Mesendoderm (in vitro differentiated cells): Measurements from ENCODE around the gene CDKN2B. TPM values are rescaled to one million over a fixed set of nuclear protein-coding genes. Genes with fewer than 3 reads are reported as not detected.
"Not testable (repeated sequence)": the region's sequence is repeated elsewhere in the genome, so short reads cannot be mapped to it uniquely, and the experiment has no call there.

Experiments
- DNase-seq: peaks from one replicate; pipeline ENCODE4 v3.0.0; 2013
- H2AK5ac ChIP-seq: 2 replicates; pipeline ENCODE4 v1.6.1; 2013; ENCODE audit warnings: low read length, inconsistent platforms
- H2BK120ac ChIP-seq: 2 replicates; pipeline ENCODE4 v1.6.1; 2013; ENCODE audit warnings: low read depth, mild to moderate bottlenecking, low read length, moderate library complexity, mixed read lengths
- H2BK15ac ChIP-seq: replicated peaks from 2 replicates; pipeline ENCODE4 v1.6.1; 2013; ENCODE audit warnings: low read depth, mild to moderate bottlenecking, moderate library complexity
- H2BK5ac ChIP-seq: 2 replicates; pipeline ENCODE4 v1.6.1; 2013; ENCODE audit warnings: low read length, inconsistent platforms
- H3K18ac ChIP-seq: 2 replicates; pipeline ENCODE4 v1.6.1; 2013; ENCODE audit warnings: mild to moderate bottlenecking, low read length, mixed read lengths
- H3K23ac ChIP-seq: one replicate; pipeline ENCODE4 v1.6.1; 2013; ENCODE audit warnings: low read length
- H3K27ac ChIP-seq: 2 replicates; pipeline ENCODE4 v1.5.1; 2013; ENCODE audit warnings: low read depth, mild to moderate bottlenecking, inconsistent platforms, low read length, moderate library complexity
- H3K27me3 ChIP-seq: 2 replicates; pipeline ENCODE4 v1.6.1; 2013; ENCODE audit warnings: low read length, control low read depth, mild to moderate bottlenecking, inconsistent platforms; ENCODE audit not compliant: insufficient read depth, poor library complexity
- H3K36me3 ChIP-seq: 2 replicates; pipeline ENCODE4 v1.6.1; 2013; ENCODE audit warnings: low read length, inconsistent platforms; ENCODE audit not compliant: control insufficient read depth, insufficient read depth
- H3K4ac ChIP-seq: one replicate; pipeline ENCODE4 v1.6.1; 2013; ENCODE audit warnings: low read depth, mild to moderate bottlenecking, low read length, moderate library complexity
- H3K4me1 ChIP-seq: 2 replicates; pipeline ENCODE4 v1.6.1; 2013; ENCODE audit warnings: low read depth, low read length, inconsistent platforms; ENCODE audit not compliant: control insufficient read depth
- H3K4me2 ChIP-seq: 2 replicates; pipeline ENCODE4 v1.6.1; 2013; ENCODE audit warnings: low read length
- H3K4me3 ChIP-seq: 2 replicates; pipeline ENCODE4 v1.5.1; 2013; ENCODE audit warnings: mild to moderate bottlenecking, low read length
- H3K56ac ChIP-seq: one replicate; pipeline ENCODE4 v1.6.1; 2013; ENCODE audit warnings: low read length
- H3K79me1 ChIP-seq: 2 replicates; pipeline ENCODE4 v1.6.1; 2013; ENCODE audit warnings: low read length, inconsistent platforms
- H3K79me2 ChIP-seq: 2 replicates; pipeline ENCODE4 v1.6.1; 2013; ENCODE audit warnings: mild to moderate bottlenecking, low read length; ENCODE audit not compliant: control insufficient read depth, insufficient read depth
- H3K9ac ChIP-seq: 2 replicates; pipeline ENCODE4 v1.6.1; 2013; ENCODE audit warnings: low read length, inconsistent platforms
- H4K5ac ChIP-seq: one replicate; pipeline ENCODE4 v1.6.1; 2013; ENCODE audit warnings: low read length
- H4K8ac ChIP-seq: one replicate; pipeline ENCODE4 v1.6.1; 2013; ENCODE audit warnings: low read depth, mild to moderate bottlenecking, control low read depth, low read length, moderate library complexity
- WGBS: extraction: QIAGEN DNeasy Blood & Tissue Kit; methylation state at CpG from one replicate; pipeline ENCODE4 v1.1.7; 2013; ENCODE audit warnings: low lambda C conversion rate, missing lambda C conversion rate; ENCODE audit not compliant: insufficient coverage; ENCODE audit errors: extremely low coverage; 5-methylcytosine and 5-hydroxymethylcytosine counted together
- polyA plus RNA-seq, 2 experiments: library from polyadenylated mRNA; stranded (reverse); fragments of 200-250 nt; gene quantifications; one replicate each; pipeline ENCODE4 v1.2.3, GENCODE V29; 2013

The CDKN2B gene, protein sequence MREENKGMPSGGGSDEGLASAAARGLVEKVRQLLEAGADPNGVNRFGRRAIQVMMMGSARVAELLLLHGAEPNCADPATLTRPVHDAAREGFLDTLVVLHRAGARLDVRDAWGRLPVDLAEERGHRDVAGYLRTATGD
- 1.0 TPM for polyA plus RNA-seq (2013, experiment 1 of 2)
- polyA plus RNA-seq (2013, experiment 2 of 2): 1.3 TPM

DNA sequence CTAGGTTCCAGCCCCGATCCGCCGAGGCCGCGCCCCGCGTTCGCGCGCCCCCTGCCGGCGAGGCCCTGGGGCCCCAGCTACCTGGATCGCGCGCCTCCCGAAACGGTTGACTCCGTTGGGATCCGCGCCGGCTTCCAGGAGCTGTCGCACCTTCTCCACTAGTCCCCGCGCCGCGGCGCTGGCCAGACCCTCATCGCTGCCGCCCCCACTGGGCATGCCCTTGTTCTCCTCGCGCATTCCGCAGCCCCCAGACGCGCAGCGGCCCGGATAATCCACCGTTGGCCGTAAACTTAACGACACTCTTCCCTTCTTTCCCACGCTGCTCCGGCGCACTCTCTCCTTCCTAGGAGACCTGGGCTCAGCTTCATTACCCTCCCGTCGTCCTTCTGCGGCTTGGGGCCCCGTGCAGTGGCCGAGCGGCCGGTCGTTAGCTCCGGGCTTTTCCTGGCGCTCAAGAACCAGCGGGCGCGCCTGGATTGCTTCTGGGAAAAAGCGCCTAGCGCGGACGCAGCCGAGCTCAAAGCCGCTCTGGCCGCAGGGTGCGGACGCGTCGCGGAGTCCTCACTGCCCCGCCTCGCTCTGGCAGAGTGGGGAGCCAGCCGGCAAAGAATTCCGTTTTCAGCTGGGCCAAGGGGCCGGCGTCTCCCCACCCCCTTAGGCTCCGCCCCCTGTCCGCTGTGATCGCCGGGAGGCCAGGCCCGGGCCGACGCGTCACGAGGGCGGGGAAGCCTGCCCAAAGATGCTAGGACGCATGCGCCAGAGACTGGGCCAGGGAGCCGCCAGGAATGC lies at the start of gene CDKN2B:
CDKN2B (minus strand) TSS at position 589 of the 789 bp plus-strand sequence; CDS start at position 237, 352 bp downstream.
- H3K79me1 ChIP-seq: no peaks in the 10 kb centered on the region
- peaks cover 10% of the 10 kb centered on the region for H3K27me3 ChIP-seq
- no peaks in the 10 kb centered on the region for H3K36me3 ChIP-seq
- no peak within 1 kb of the TSS for H3K23ac ChIP-seq
- H4K8ac ChIP-seq: no peak within 1 kb of the TSS
- peak within 1 kb of the TSS; percentile 96 for H3K4me2 ChIP-seq
- H3K27ac ChIP-seq: peak within 1 kb of the TSS; percentile 58
- no peak within 1 kb of the TSS for H2BK120ac ChIP-seq
- H3K4ac ChIP-seq: no peak within 1 kb of the TSS
- WGBS: no CpG with 5 or more reads among the region's 86 CpGs
- H2BK5ac ChIP-seq: no peak within 1 kb of the TSS
- H2AK5ac ChIP-seq: no peak within 1 kb of the TSS
- no peaks in the 10 kb centered on the region for H3K79me2 ChIP-seq
- no peak within 1 kb of the TSS for H2BK15ac ChIP-seq
- peak; percentile 96 for DNase-seq
- H3K9ac ChIP-seq: peak within 1 kb of the TSS; percentile 56
- peak within 1 kb of the TSS; percentile 7 for H3K18ac ChIP-seq
- peak within 1 kb of the TSS; percentile 85 for H3K56ac ChIP-seq
- H4K5ac ChIP-seq: no peak within 1 kb of the TSS
- H3K4me3 ChIP-seq: peak within 1 kb of the TSS; percentile 64
- peaks cover 2% of the 10 kb centered on the region for H3K4me1 ChIP-seq

DNA sequence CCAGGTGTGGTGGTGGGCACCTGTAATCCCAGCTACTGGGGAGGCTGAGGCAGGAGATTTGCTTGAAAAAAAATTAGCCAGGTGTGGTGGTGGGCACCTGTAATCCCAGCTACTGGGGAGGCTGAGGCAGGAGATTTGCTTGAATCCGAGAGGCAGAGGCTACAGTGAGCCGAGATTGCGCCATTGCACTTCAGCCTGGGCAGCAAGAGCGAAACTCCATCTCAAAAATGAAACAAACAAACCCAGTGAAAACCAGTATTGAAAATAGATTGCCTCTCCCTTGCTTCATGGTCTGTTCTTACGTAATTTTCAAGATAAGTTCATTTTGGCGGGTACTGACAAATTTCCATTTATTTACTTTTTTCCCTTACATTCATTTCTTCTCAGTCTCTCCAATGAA lies 48.9 kb upstream of the CDKN2B start:
- H3K79me1 ChIP-seq, H3K56ac ChIP-seq, H3K9ac ChIP-seq, H2BK120ac ChIP-seq, H3K27ac ChIP-seq, H2AK5ac ChIP-seq, H3K4me3 ChIP-seq, H3K23ac ChIP-seq, H4K5ac ChIP-seq, H3K4me2 ChIP-seq, H2BK15ac ChIP-seq, H3K79me2 ChIP-seq, H3K36me3 ChIP-seq, H3K4ac ChIP-seq, H3K4me1 ChIP-seq, H3K27me3 ChIP-seq, H4K8ac ChIP-seq, H2BK5ac ChIP-seq, H3K18ac ChIP-seq, DNase-seq: not testable (repeated sequence)
- no CpG with 5 or more reads among the region's 6 CpGs for WGBS

DNA sequence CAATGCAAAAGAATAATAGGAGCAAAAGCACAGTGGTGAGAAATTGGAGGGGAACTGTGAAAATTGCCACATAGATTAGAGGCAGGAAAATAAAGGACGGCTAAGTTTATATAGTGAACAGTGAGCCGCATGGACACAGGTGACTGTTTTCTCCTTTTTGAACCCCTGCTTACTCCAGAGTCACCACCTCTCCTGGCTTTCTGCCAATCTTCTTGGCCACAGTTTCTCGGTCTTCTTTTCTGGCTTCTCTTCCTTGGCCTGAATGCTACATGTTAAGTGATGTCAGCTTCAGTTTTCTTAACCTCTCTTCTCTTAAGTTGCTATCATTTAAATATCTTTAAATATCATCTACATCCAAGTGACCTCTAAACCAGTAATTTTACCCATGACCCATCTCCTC lies 47.3 kb upstream of the CDKN2B start:
- H3K9ac ChIP-seq: no peak overlapping the region
- no peak overlapping the region for H3K23ac ChIP-seq

DNA sequence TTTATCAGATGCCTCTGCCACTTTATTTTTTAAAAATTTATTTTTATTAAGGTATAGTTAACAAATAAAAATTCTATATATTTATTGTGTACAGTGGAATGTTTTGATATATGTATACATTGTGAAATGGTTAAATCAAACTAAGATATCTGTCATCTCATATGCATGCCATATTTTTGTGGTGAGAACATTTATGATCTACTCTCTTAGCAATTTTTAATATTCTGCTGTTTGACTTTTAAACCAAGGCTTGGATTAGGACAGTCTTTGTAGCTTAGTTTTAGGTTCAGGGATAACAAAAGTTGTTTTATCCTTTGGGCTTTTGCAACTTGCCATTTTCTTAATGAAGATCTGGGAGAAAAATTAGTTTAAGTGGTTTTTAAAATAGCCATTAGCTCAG lies 46.0 kb upstream of the CDKN2B start:
- DNase-seq: no peak
- no peak overlapping the region for H3K27ac ChIP-seq

More for the DNA sequence above, 47.3 kb upstream of the CDKN2B start:
- no peak overlapping the region for H3K18ac ChIP-seq
- H3K56ac ChIP-seq: no peak overlapping the region
- no peak overlapping the region for H3K4ac ChIP-seq
- H3K4me1 ChIP-seq: peaks cover 2% of the 10 kb centered on the region
- H3K27me3 ChIP-seq: no peaks in the 10 kb centered on the region
- no peak overlapping the region for H3K4me2 ChIP-seq
- H2BK5ac ChIP-seq: no peak overlapping the region
- H3K27ac ChIP-seq: no peak overlapping the region
- no peaks in the 10 kb centered on the region for H3K79me1 ChIP-seq
- no peak overlapping the region for H2BK15ac ChIP-seq
- H2AK5ac ChIP-seq: no peak overlapping the region
- no CpG with 5 or more reads among the region's 3 CpGs for whole genome bisulfite sequencing
- H2BK120ac ChIP-seq: no peak overlapping the region
- H3K79me2 ChIP-seq: no peaks in the 10 kb centered on the region
- no peak overlapping the region for H4K5ac ChIP-seq
- no peaks in the 10 kb centered on the region for H3K36me3 ChIP-seq
- H4K8ac ChIP-seq: no peak overlapping the region
- no peak overlapping the region for H3K4me3 ChIP-seq
- no peak for DNase-seq

DNA sequence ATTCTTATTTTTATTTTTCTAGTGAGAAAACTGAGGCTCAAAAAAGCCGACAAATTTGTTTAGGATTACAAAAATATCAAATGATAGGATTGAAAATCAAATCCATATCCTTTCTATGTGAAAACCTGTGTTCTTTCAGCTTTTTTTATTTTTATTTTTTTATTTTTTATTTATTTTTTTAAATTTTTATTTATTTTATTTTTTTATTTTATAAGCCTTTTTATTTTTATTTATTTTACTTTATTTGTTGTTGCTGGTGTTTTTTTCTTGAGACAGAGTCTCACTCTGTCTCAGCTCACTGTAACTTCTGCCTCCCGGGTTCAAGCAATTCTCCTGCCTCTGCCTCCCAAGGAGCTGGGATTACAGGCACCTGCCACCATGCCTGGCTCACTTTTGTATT lies 45.4 kb upstream of the CDKN2B start:
- no peak overlapping the region for H4K5ac ChIP-seq
- H2BK5ac ChIP-seq: no peak overlapping the region
- no peak overlapping the region for H2AK5ac ChIP-seq
- H3K4me2 ChIP-seq: no peak overlapping the region
- no peak overlapping the region for H3K4ac ChIP-seq
- no peak overlapping the region for H2BK15ac ChIP-seq
- no peak overlapping the region for H3K18ac ChIP-seq
- no peak overlapping the region for H3K23ac ChIP-seq
- no peaks in the 10 kb centered on the region for H3K79me1 ChIP-seq
- DNase-seq: no peak
- H3K9ac ChIP-seq: no peak overlapping the region
- no peaks in the 10 kb centered on the region for H3K79me2 ChIP-seq
- no peak overlapping the region for H4K8ac ChIP-seq
- H2BK120ac ChIP-seq: no peak overlapping the region
- peaks cover 2% of the 10 kb centered on the region for H3K4me1 ChIP-seq
- no peak overlapping the region for H3K27ac ChIP-seq
- no CpG with 5 or more reads among the region's 2 CpGs for WGBS
- no peaks in the 10 kb centered on the region for H3K36me3 ChIP-seq
- H3K4me3 ChIP-seq: no peak overlapping the region
- H3K27me3 ChIP-seq: no peaks in the 10 kb centered on the region
- no peak overlapping the region for H3K56ac ChIP-seq

More for the DNA sequence above, 46.0 kb upstream of the CDKN2B start:
- Histone ChIP-seq H3K23ac (no peak overlapping the region), H3K27me3 (no peaks in the 10 kb centered on the region), H3K18ac (no peak overlapping the region), H3K4me3 (no peak overlapping the region), H3K79me2 (no peaks in the 10 kb centered on the region), H4K5ac (no peak overlapping the region), H3K4me2 (no peak overlapping the region), H2AK5ac (no peak overlapping the region), H2BK5ac (no peak overlapping the region), H2BK15ac (no peak overlapping the region), H3K56ac (no peak overlapping the region), H3K4me1 (peaks cover 2% of the 10 kb centered on the region), H3K79me1 (no peaks in the 10 kb centered on the region), H3K36me3 (no peaks in the 10 kb centered on the region), H3K9ac (no peak overlapping the region), H2BK120ac (no peak overlapping the region), H4K8ac (no peak overlapping the region), H3K4ac (no peak overlapping the region)
